ENCODE results near the gene SMAD4. TPM values are rescaled to one million over a fixed set of nuclear protein-coding genes. Genes with fewer than 3 reads are reported as not detected.

Gene SMAD4
- total RNA-seq, 2 experiments from 2014 or later: 75.3 to 78.6 TPM

DNA sequence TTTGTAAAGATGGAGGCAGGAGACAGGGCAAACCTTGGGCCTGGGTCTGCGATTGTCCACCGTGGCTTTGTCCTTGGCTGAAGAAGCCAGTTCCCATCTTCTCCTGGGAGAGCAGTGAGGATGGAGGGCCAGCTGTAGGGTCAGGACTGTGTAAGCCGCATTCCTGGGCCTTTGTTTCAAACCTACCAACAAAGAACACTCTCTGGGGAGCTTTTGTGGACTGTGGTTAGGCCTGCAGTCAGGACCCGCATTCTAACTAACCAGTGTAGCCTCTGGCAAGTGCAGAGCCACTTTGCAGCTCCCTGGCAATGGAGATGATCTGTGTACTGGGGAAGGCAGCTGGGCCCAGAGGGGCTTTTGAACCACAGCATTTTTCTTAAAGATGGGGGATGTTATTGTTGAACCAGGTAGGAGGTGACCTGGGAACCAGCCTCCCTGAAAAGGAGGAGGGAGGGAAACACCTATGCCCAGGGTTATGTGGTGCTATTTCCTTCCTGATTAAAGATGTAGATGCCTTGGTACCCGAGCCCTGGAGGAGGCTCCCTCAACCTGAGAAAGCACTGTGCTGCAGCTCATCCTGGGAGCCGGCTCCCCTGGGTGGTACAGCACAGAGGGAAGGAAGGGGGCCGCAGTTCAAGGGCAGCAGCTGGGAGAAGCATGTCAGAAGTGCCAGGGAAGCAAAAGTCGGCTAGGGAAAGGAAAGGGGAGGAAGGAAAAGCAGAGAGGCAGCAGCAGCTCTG, 12.7 kb upstream of the SMAD4 start:
- ChIA-PET POLR2A (no interaction called here), CTCF (no interaction called here)

GRCh38 chr18:51020536-51020935, 9.5 kb upstream of the SMAD4 start:
- ChIA-PET POLR2A (interaction anchor here (0.7 kb wide), 1 partner anchor 10 kb away, joined by 3 read pairs; the partner anchor contains the start of gene SMAD4), CTCF (interaction anchor here (0.7 kb wide), 1 partner anchor 11 kb away, joined by 3 read pairs; no protein-coding TSS in a partner anchor)

DNA sequence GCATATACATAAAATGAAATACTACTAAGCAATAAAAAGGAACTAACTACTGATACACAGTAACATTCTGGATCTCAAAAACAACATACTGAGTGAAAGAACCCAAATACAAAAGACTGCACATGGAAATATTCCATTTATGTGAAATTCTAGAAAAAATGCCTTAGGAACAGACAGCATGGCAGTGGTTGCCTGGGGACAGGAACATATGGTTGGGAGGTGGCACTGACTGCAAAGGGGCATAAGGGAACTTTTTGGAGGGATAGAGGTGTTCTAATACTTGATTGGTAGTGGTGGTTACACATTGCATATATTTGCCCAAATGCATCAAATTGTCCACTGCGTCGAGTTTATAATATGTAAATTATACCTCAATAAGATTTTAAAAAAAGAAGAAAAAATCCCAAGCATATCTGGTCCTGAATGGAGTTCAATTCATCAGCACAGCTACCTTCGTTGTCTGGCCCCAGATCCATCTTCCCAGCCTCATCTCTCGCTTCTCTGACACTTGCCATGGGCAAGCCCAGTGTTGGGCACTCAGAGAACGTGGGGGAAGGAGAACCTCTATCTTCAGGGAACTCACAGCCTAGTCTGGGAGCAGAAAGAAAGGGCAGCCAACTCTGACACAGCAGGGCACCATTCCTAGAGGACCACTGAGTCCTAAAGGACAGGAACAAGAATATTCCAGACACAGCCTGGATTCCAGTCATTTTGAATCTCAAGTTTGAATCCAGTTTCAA, 8.6 kb upstream of the SMAD4 start:
- CTCF ChIA-PET: interaction anchor here (0.7 kb wide), 1 partner anchor 12 kb away, joined by 3 read pairs; no protein-coding TSS in a partner anchor
- POLR2A ChIA-PET: interaction anchor here (0.7 kb wide), 1 partner anchor 9 kb away, joined by 3 read pairs; the partner anchor contains the start of gene SMAD4

- POLR2A ChIA-PET: interaction anchor here (1.1 kb wide), 1 partner anchor 14 kb away, joined by 3 read pairs; no protein-coding TSS in a partner anchor
- CTCF ChIA-PET: no interaction called here
Observed at GRCh38 chr18:51025512-51025911, 4.5 kb upstream of the SMAD4 start.

DNA sequence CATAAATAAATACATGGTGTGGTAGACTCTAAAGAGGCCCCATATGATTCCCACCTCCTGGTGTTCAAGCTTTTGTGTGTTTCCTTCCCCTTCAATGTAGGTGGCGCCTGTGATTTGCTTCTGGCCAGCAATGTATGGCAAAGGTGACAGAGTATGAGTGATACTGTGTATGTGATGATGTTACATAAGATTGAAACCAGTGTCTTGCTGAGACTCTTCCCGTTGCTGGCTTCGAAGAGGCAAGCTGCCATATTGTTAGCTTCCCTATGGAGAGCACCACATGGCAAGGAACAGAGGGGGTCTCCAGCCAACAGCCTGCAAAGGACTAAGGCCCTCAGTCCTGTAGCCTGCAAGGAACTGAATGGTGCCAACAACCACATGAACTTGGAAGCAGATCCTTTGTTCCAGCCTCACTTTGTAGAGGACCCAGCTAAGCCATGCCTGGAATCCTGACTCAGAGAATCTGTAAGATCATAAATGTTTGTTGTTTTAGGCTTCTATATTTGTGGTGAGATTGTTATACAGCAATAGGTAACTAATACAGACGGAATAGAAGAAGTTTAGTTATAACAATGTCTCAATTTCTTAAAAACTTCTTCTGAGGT, 1.7 kb upstream of the SMAD4 start:
- POLR2A ChIA-PET: no interaction called here
- CTCF ChIA-PET: interaction anchor here (0.6 kb wide), 1 partner anchor 208 kb away, joined by 3 read pairs; no protein-coding TSS in a partner anchor

DNA sequence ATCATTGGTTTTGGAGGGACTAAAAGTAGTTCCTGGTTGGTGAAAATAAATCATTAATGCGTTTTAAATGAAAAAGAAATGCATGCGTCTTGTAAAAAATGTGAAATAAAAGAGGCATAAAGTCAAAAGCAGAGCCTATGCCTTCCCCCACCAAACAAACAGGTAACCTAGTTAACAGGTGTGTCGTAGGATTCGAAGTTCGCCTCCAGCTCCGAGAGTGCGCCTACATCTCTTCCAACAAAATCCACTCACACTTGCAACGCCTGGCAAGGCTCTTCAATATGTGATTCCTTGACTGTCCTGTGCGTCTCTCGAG, 677 bp upstream of the SMAD4 start:
- ChIA-PET POLR2A (interaction anchor here (0.8 to 1.9 kb wide), 5 partner anchors 10 to 151 kb away, joined by 3 to 18 read pairs (median 6); partner anchors contain the start of genes ELAC1 and ME2), CTCF (no interaction called here)

DNA sequence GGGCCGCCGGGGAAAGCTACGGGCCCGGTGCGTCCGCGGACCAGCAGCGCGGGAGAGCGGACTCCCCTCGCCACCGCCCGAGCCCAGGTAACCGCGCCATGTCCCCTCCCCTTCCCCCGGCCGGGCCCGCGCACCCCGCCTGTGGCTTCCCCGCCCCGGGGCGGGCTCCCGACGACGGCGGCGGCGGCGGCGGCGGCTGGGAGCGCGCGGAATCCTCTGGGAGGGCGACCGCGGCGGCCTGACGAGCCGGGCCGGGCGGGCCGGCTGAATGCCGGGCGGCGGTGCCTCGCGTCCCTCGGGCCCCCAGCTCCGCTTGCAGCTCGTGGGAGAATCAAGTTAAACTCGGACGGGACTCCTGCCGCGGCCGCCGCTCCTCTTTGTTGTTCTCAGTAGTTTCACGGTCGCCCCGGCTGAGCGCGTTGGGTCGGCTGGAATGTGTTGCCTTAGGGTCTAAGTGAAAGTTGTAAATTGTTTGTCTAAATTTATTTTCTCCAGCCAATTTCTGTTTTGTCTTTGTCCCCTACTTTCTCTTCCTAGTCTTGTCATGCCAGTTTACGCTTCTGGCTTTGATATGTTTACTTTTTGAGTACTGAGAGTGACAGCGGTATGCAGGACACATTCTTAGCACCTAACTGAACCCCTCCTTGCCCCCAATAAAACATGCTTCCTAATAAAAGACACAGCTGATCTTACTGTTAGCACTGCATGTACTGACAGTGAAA, 685 bp downstream of the SMAD4 start:
- CTCF ChIA-PET: interaction anchor here (1.1 to 1.2 kb wide), 2 partner anchors 152 to 197 kb away, joined by 5 read pairs; no protein-coding TSS in a partner anchor
- POLR2A ChIA-PET: interaction anchor here (0.5 to 1.9 kb wide), 12 partner anchors 9 to 168 kb away, joined by 3 to 18 read pairs (median 4); partner anchors contain the start of genes ME2 and MEX3C

DNA sequence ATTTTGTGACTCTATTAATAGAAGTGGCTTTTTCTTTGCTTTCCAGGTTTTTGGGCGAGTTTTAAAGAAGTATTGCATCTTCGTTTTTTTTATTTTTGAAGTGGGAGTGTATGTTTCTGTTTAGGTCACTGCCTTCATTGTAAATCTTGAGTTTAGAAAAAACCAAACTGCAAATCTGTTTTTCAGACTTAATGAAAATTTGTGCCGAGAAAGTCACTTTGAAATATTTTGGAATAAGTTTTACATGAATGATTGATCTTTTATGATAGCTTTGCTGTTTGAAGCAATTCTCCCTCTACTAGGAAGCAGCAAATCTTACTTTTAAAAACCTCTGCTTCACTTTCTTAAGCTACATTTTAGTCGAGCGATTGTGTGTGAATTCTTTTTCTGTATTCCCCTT, 2.2 kb downstream of the SMAD4 start:
- ChIA-PET CTCF (interaction anchor here (1.3 kb wide), 1 partner anchor 65 kb away, joined by 3 read pairs; the partner anchor contains the start of gene ELAC1), POLR2A (no interaction called here)

DNA sequence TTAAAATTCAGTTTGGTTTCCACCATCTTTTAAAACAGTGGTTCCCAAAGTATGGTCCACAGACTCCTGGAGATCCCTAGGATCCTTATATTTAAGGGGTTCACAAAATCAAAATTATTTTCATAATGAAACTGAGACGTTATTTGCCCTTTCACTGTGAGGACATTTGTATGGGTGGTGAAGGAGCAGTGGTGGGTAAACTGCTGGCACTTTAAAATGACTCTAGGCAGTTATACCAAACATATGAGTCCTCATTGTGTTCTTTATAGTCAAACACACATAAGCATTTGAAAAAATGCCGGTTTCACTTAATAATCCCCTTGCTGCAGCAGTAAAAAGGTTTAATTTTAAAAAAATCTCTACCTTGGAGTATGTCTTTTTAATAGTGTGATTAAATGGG, 7.2 kb downstream of the SMAD4 start:
- ChIA-PET POLR2A (no interaction called here), CTCF (interaction anchor here (0.6 to 0.9 kb wide), 4 partner anchors 14 to 217 kb away, joined by 3 to 4 read pairs (median 3); partner anchors contain the start of gene MRO)

DNA sequence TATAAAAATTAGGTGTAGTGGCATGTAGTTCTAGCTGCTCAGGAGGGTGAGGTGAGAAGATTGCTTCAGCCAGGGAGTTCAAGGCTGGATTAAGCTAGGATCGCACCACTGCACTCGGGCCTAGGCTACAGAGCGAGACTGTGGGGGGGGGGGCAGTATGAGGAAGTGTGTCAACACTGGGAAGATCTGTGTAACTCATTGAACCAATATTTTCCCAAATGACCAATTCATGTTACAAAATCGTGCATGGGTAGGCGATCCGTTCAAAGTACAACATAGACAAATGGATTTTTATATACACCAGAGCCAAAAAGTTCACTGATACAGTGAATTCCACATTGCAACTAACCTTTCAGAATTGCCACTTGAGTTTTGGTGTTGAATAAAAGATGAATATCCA, 8.1 kb downstream of the SMAD4 start:
- ChIA-PET CTCF (interaction anchor here (0.9 kb wide), 1 partner anchor 133 kb away, joined by 4 read pairs; no protein-coding TSS in a partner anchor), POLR2A (interaction anchor here (0.6 kb wide), 1 partner anchor 12 kb away, joined by 6 read pairs; no protein-coding TSS in a partner anchor)

GRCh38 chr18:51039138-51040112, 9.4 kb downstream of the SMAD4 start:
- ChIA-PET CTCF (interaction anchor here (0.9 kb wide), 1 partner anchor 15 kb away, joined by 3 read pairs; no protein-coding TSS in a partner anchor), POLR2A (interaction anchor here (1.9 kb wide), 1 partner anchor 10 kb away, joined by 9 read pairs; the partner anchor contains the start of gene SMAD4)

DNA sequence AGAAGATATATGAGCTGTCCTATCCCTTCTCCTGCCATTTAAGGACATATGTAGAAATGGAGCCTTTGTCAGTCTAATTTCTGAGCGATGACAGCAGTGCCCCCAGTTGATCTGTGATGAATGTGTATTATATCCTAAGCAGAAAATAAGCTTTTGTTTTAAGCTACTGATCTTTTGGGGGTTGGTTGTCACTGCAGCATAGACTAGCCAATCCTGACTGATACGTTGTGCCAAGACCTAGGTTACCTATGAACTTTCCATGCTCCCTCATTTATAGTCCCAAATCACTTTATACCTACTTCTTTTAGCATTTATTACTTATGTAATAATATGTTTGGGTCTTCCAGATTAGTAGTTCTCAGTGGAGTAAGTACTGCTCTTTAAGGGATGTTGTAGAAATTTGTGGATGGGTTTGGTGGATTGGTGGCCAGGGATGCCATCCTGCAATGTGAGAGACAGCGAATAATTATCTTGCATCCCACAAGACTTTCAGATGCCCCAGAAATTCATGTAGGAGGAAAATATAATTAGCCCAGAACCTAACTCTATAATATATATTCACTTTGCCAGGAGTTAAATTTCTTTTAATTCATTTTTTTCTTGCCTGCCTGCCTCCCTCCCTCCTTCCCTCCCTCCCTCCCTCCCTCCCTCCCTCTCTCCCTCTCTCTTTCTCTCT, 11.8 kb downstream of the SMAD4 start:
- CTCF ChIA-PET: interaction anchor here (1.4 kb wide), 1 partner anchor 9 kb away, joined by 4 read pairs; no protein-coding TSS in a partner anchor
- POLR2A ChIA-PET: no interaction called here

GRCh38 chr18:51044928-51045585, 15.0 kb downstream of the SMAD4 start:
- POLR2A ChIA-PET: no interaction called here
- CTCF ChIA-PET: no interaction called here

GRCh38 chr18:51048190-51048589, 18.2 kb downstream of the SMAD4 start:
- CTCF ChIA-PET: no interaction called here
- POLR2A ChIA-PET: no interaction called here

DNA sequence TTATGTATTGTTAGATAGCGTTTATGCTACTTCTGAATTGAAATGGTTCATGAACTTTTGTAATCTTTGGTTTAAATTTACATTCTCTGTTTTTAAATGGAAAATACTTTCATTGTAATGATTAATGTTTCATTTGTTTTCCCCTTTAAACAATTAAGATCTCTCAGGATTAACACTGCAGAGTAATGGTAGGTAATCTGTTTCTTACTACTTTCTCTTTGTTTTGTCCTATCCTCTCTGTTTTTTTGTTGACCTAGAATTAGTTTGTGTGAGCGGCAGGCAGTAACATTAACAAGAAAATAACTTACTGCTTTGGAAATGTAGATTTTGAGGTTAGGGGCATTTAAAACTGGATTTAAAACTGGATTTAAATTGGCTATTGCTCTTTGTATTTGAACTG, 19.1 kb downstream of the SMAD4 start:
- ChIA-PET CTCF (no interaction called here), POLR2A (no interaction called here)

DNA sequence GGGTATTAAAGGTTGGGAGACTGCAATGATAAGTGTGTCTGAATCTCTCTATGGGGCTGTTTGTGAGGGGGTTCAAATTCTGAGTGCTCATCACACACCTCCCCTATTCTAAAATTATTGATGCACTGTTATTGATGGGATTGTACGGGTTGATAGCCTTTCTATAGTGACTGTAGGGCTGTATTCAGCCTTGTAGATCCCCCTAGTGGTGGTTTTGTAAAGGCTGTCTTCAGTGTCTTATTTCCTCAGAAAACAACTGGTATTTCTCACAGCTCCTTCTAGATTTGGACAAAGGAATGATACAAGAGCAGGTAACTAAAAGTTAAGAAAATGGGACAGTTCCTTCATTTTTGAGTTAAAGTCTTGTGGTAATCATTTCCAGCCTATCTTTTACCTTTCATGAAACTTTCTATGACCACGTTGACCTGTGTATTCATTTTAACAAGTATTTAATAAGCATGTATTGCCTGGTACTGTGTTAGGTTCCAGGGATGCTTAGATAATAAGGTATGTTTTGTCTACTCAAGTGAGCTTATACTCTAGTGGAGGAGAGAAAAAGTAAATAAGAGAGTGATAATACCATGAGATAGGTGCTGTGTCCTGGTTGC, 21.2 kb downstream of the SMAD4 start:
- ChIA-PET POLR2A (no interaction called here), CTCF (interaction anchor here (0.5 to 1.4 kb wide), 8 partner anchors 9 to 231 kb away, joined by 3 to 5 read pairs (median 4); partner anchors contain the start of genes ME2 and MRO)
